K562 (cell line): ENCODE results near the gene ANXA3. TPM values are rescaled to one million over a fixed set of nuclear protein-coding genes. Genes with fewer than 3 reads are reported as not detected.

ENCODE experiments used
- ATF7 ChIP-seq: fragments of 450-650 bp; IDR thresholded peaks from 2 replicates; pipeline ENCODE4 v1.7.1; 2014; ENCODE audit warnings: mild to moderate bottlenecking, moderate library complexity
- CBX3 ChIP-seq, 2 experiments: IDR thresholded peaks; 1 replicate in 1 of 2; 2 replicates in 1 of 2; pipeline ENCODE4 v1.6.1; 2012; ENCODE audit warnings: inconsistent platforms in 2 of 2, low read length in 2 of 2, borderline replicate concordance in 1 of 2, control low read depth in 1 of 2
- CXXC5 ChIP-seq: fragments of 250-450 bp; sonication (Bioruptor Pico); IDR thresholded peaks from 2 replicates; pipeline ENCODE4 v1.8.0; 2022; ENCODE audit warnings: inconsistent platforms, mild to moderate bottlenecking, moderate library complexity
- HMG20A ChIP-seq: fragments of 450-650 bp; formaldehyde crosslinking; conservative IDR thresholded peaks from 2 replicates; pipeline ENCODE4 v1.4.0; 2020; ENCODE audit warnings: mild to moderate bottlenecking, mixed read lengths
- RCOR1 ChIP-seq, 2 experiments: IDR thresholded peaks; 2 replicates each; pipeline ENCODE4 v1.6.1; 2012; ENCODE audit warnings: low read depth in 2 of 2, low read length in 2 of 2, borderline replicate concordance in 1 of 2, improper control_type of control experiment in 1 of 2
- SMAD4 ChIP-seq: fragments of 250-450 bp; sonication (Bioruptor Pico); conservative IDR thresholded peaks from 2 replicates; pipeline ENCODE4 v1.8.0; 2021; ENCODE audit warnings: inconsistent platforms, mild to moderate bottlenecking, moderate library complexity
- polyA plus RNA-seq, 8 experiments: library from polyadenylated mRNA; depleted of rRNA in 4 of 8; stranded (reverse) in 5 of 8; unstranded in 3 of 8; fragments of >200 nt; fragmentation: Nextera tagmentation in 2 of 8; fragmentation: Illumina TruSeq in 1 of 8; extraction: Ambion mirVana in 2 of 8; extraction: Trizol in 1 of 8; gene quantifications; 2 replicates each; pipeline versions ENCODE4 v1.2.1 to v1.2.3, GENCODE V29; 2011 to 2014; ENCODE audit warnings: inconsistent platforms in 1 of 8, missing spikeins in 1 of 8
- total RNA-seq, 7 experiments: library from RNA; depleted of rRNA in 6 of 7; stranded (reverse); fragments of >200 nt in 6 of 7; fragmentation: Illumina TruSeq in 2 of 7; extraction: Trizol in 2 of 7; gene quantifications; 2 replicates each; pipeline versions ENCODE4 v1.2.1 to v1.2.3, GENCODE V29; 2011 to 2021; ENCODE audit warnings: low replicate concordance in 1 of 7
- TF ChIP-seq, protein P1 (sequence below): fragments of 450-650 bp; IDR thresholded peaks from 2 replicates; pipeline ENCODE4 v1.6.1; 2016; ENCODE audit warnings: low read depth, mild to moderate bottlenecking, moderate library complexity
- TF ChIP-seq, protein P2 (sequence below): fragments of 200-400 bp; formaldehyde crosslinking; IDR thresholded peaks from 2 replicates; pipeline ENCODE4 v1.6.1; 2017; ENCODE audit warnings: mild to moderate bottlenecking, low read depth, low read length, moderate library complexity
- TF ChIP-seq, protein P3 (sequence below), 2 experiments: IDR thresholded peaks; 2 replicates each; pipeline ENCODE4 v1.6.1; 2012; ENCODE audit warnings: improper control_type of control experiment in 2 of 2, low read depth in 2 of 2, low read length in 2 of 2, borderline replicate concordance in 1 of 2
- TF ChIP-seq, protein P4 (sequence below): fragments of 150-350 bp; IDR thresholded peaks from 2 replicates; pipeline ENCODE4 v1.6.1; 2014; ENCODE audit warnings: low read depth, mild to moderate bottlenecking, low read length, borderline replicate concordance
- TF ChIP-seq, protein P5 (sequence below), 3 experiments: IDR thresholded peaks in 2 of 3; conservative IDR thresholded peaks in 1 of 3; 2 replicates each; pipeline ENCODE4 v1.5.1; 2011 to 2012; ENCODE audit warnings: low read length in 3 of 3, mild to moderate bottlenecking in 3 of 3, control low read depth in 2 of 3, improper control_type of control experiment in 1 of 3, inconsistent platforms in 1 of 3, low read depth in 1 of 3, mixed read lengths in 1 of 3, moderate library complexity in 1 of 3; ENCODE audit not compliant: insufficient read depth in 2 of 3

Gene ANXA3
- total and polyA plus RNA-seq, 9 of the 15 experiments (the other 6 are each of a cell fraction or from before 2014, with no cell fraction given) = 6.3 to 15.5 (median 9.8) TPM

DNA sequence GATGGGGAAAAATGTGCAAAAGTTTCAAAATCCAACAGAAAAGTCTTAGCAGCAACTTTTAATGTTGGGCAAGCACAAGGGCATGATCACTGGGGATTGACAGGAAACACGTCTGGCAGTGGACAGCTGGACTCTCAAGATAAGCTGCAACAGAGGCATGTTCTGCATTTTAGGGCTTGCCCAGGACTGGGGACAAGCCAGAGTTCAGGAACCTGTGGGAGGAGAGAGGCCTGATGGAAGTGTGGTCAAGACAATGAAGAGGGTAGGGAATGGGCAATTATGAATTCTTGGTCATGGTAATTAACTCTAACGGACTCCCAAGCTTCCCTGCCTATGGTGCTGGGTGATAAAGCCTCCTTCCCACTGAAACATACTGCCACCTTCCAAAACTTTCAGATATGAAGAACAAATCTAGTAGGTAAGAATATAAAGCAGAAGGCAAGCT is 48.4 kb downstream of the ANXA3 start (continued):
- TF ChIP-seq, protein P1, sequence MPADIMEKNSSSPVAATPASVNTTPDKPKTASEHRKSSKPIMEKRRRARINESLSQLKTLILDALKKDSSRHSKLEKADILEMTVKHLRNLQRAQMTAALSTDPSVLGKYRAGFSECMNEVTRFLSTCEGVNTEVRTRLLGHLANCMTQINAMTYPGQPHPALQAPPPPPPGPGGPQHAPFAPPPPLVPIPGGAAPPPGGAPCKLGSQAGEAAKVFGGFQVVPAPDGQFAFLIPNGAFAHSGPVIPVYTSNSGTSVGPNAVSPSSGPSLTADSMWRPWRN = peak; percentile 71
- TF ChIP-seq RCOR1 (IDR thresholded peaks at IDR 0.05; ENCODE audit: borderline replicate concordance in 1 of 2, low read depth in 2 of 2, low read length in 2 of 2) (peak in 1 of 2 experiments; percentile 85; a peak in 3 of 4 replicates), CXXC5 (peak; percentile 76), CBX3 (IDR thresholded peaks at IDR 0.05; ENCODE audit: borderline replicate concordance in 1 of 2, low read length in 2 of 2) (peak in 1 of 2 experiments; percentile 69; a peak in 2 of 3 replicates), SMAD4 (CRISPR knock-in tag) (peak; percentile 94), HMG20A (CRISPR knock-in tag) (no peak), ATF7 (peak; percentile 46; the same call in 1 of the 2 replicates)
- TF ChIP-seq, protein P2, sequence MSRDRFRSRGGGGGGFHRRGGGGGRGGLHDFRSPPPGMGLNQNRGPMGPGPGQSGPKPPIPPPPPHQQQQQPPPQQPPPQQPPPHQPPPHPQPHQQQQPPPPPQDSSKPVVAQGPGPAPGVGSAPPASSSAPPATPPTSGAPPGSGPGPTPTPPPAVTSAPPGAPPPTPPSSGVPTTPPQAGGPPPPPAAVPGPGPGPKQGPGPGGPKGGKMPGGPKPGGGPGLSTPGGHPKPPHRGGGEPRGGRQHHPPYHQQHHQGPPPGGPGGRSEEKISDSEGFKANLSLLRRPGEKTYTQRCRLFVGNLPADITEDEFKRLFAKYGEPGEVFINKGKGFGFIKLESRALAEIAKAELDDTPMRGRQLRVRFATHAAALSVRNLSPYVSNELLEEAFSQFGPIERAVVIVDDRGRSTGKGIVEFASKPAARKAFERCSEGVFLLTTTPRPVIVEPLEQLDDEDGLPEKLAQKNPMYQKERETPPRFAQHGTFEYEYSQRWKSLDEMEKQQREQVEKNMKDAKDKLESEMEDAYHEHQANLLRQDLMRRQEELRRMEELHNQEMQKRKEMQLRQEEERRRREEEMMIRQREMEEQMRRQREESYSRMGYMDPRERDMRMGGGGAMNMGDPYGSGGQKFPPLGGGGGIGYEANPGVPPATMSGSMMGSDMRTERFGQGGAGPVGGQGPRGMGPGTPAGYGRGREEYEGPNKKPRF = no peak
- TF ChIP-seq, protein P3, sequence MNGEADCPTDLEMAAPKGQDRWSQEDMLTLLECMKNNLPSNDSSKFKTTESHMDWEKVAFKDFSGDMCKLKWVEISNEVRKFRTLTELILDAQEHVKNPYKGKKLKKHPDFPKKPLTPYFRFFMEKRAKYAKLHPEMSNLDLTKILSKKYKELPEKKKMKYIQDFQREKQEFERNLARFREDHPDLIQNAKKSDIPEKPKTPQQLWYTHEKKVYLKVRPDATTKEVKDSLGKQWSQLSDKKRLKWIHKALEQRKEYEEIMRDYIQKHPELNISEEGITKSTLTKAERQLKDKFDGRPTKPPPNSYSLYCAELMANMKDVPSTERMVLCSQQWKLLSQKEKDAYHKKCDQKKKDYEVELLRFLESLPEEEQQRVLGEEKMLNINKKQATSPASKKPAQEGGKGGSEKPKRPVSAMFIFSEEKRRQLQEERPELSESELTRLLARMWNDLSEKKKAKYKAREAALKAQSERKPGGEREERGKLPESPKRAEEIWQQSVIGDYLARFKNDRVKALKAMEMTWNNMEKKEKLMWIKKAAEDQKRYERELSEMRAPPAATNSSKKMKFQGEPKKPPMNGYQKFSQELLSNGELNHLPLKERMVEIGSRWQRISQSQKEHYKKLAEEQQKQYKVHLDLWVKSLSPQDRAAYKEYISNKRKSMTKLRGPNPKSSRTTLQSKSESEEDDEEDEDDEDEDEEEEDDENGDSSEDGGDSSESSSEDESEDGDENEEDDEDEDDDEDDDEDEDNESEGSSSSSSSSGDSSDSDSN (IDR thresholded peaks at IDR 0.05; ENCODE audit: borderline replicate concordance in 1 of 2, low read depth in 2 of 2, low read length in 2 of 2) = peak in 1 of 2 experiments; percentile 57; a peak in 1 of 4 replicates
- TF ChIP-seq, protein P4, sequence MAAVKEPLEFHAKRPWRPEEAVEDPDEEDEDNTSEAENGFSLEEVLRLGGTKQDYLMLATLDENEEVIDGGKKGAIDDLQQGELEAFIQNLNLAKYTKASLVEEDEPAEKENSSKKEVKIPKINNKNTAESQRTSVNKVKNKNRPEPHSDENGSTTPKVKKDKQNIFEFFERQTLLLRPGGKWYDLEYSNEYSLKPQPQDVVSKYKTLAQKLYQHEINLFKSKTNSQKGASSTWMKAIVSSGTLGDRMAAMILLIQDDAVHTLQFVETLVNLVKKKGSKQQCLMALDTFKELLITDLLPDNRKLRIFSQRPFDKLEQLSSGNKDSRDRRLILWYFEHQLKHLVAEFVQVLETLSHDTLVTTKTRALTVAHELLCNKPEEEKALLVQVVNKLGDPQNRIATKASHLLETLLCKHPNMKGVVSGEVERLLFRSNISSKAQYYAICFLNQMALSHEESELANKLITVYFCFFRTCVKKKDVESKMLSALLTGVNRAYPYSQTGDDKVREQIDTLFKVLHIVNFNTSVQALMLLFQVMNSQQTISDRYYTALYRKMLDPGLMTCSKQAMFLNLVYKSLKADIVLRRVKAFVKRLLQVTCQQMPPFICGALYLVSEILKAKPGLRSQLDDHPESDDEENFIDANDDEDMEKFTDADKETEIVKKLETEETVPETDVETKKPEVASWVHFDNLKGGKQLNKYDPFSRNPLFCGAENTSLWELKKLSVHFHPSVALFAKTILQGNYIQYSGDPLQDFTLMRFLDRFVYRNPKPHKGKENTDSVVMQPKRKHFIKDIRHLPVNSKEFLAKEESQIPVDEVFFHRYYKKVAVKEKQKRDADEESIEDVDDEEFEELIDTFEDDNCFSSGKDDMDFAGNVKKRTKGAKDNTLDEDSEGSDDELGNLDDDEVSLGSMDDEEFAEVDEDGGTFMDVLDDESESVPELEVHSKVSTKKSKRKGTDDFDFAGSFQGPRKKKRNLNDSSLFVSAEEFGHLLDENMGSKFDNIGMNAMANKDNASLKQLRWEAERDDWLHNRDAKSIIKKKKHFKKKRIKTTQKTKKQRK = no peak
- TF ChIP-seq, protein P5, sequence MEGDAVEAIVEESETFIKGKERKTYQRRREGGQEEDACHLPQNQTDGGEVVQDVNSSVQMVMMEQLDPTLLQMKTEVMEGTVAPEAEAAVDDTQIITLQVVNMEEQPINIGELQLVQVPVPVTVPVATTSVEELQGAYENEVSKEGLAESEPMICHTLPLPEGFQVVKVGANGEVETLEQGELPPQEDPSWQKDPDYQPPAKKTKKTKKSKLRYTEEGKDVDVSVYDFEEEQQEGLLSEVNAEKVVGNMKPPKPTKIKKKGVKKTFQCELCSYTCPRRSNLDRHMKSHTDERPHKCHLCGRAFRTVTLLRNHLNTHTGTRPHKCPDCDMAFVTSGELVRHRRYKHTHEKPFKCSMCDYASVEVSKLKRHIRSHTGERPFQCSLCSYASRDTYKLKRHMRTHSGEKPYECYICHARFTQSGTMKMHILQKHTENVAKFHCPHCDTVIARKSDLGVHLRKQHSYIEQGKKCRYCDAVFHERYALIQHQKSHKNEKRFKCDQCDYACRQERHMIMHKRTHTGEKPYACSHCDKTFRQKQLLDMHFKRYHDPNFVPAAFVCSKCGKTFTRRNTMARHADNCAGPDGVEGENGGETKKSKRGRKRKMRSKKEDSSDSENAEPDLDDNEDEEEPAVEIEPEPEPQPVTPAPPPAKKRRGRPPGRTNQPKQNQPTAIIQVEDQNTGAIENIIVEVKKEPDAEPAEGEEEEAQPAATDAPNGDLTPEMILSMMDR (IDR thresholded peaks at IDR 0.05 in 2 of 3, conservative IDR thresholded peaks at IDR 0.05 in 1 of 3; ENCODE audit: insufficient read depth in 2 of 3, low read depth in 1 of 3, low read length in 3 of 3) = no peak
